Measurements from ENCODE around the gene ARHGAP10. TPM values are rescaled to one million over a fixed set of nuclear protein-coding genes. Genes with fewer than 3 reads are reported as not detected.

Gene ARHGAP10
- total and polyA plus RNA-seq, 10 of the 15 experiments (the other 5 are each of a cell fraction or from before 2014, with no cell fraction given) = 1.3 to 25.8 (median 17.2) TPM

DNA sequence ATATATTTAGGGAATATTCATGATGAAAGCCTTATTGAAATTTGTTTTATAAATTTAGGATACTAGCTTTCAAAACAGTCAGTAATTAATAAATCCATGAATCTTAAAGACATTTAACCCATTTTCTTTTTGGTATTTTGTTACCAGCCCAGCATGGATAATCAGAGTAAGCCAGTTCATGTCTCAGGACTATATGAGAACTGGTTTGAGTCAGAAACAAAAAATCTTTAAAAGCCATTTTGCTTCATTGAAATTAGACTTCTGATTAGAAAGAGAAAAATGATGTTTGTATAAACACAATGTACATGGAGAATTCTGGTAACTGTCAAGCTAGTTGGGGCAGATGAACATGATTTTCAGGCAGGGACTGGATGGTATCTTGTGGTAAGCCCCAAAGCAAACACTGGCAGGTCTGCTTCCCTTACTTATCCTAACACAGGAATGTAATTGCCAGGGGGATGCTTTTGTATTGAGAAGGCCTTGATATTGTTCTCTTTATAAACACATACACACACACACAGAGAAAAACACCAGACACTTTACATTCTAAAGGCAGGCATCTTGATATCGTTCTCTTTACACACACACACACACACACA, 9.4 kb downstream of the ARHGAP10 start:
- in situ Hi-C loops (cut with MboI) = no loop called here
- no peak for TF ChIP-seq ESRRA (IDR thresholded peaks at IDR 0.05; ENCODE audit: low read length)
- no peak for TF ChIP-seq FOXM1 (IDR thresholded peaks at IDR 0.05; ENCODE audit: low read depth, low read length)
- TF ChIP-seq TCF3 (IDR thresholded peaks at IDR 0.05; ENCODE audit: borderline replicate concordance, insufficient read depth, low read depth, low read length) = no peak
- TF ChIP-seq, protein P1, sequence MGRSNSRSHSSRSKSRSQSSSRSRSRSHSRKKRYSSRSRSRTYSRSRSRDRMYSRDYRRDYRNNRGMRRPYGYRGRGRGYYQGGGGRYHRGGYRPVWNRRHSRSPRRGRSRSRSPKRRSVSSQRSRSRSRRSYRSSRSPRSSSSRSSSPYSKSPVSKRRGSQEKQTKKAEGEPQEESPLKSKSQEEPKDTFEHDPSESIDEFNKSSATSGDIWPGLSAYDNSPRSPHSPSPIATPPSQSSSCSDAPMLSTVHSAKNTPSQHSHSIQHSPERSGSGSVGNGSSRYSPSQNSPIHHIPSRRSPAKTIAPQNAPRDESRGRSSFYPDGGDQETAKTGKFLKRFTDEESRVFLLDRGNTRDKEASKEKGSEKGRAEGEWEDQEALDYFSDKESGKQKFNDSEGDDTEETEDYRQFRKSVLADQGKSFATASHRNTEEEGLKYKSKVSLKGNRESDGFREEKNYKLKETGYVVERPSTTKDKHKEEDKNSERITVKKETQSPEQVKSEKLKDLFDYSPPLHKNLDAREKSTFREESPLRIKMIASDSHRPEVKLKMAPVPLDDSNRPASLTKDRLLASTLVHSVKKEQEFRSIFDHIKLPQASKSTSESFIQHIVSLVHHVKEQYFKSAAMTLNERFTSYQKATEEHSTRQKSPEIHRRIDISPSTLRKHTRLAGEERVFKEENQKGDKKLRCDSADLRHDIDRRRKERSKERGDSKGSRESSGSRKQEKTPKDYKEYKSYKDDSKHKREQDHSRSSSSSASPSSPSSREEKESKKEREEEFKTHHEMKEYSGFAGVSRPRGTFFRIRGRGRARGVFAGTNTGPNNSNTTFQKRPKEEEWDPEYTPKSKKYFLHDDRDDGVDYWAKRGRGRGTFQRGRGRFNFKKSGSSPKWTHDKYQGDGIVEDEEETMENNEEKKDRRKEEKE (IDR thresholded peaks at IDR 0.05) = no peak
- no peak for TF ChIP-seq RAD21 (IDR thresholded peaks at IDR 0.05; ENCODE audit: insufficient read depth, low read depth, low read length)
- no peak for TF ChIP-seq EZH2 (IDR thresholded peaks at IDR 0.05; ENCODE audit: borderline replicate concordance, control insufficient read depth, low read depth, low read length)
- TF ChIP-seq, protein P2, sequence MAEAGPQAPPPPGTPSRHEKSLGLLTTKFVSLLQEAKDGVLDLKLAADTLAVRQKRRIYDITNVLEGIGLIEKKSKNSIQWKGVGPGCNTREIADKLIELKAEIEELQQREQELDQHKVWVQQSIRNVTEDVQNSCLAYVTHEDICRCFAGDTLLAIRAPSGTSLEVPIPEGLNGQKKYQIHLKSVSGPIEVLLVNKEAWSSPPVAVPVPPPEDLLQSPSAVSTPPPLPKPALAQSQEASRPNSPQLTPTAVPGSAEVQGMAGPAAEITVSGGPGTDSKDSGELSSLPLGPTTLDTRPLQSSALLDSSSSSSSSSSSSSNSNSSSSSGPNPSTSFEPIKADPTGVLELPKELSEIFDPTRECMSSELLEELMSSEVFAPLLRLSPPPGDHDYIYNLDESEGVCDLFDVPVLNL (IDR thresholded peaks at IDR 0.05; ENCODE audit: low read depth, low read length) = no peak
- BruUV-seq (replicated peaks) = TSS peak; percentile 26
- Histone ChIP-seq H2AFZ (ENCODE audit: control insufficient read depth, low read depth, low read length) (no peak overlapping the region), H3K4me1 (ENCODE audit: control insufficient read depth, insufficient read depth, low read length) (peaks cover 7% of the 10 kb centered on the region), H3K4me2 (ENCODE audit: control insufficient read depth, insufficient read depth) (no peak overlapping the region; the same call in 1 of the 2 replicates), H3K36me3 (ENCODE audit: control insufficient read depth in 2 of 2, insufficient read depth in 2 of 2, low read length in 1 of 2) (peaks cover 0 to 3% of the 10 kb centered on the region in 2 experiments; a peak in 2 of 4 replicates), H3K27ac (ENCODE audit: control insufficient read depth, insufficient read depth) (no peak overlapping the region), H4K20me1 (ENCODE audit: control insufficient read depth, insufficient read depth) (no peaks in the 10 kb centered on the region), H3K4me3 (no peak overlapping the region), H3K9ac (ENCODE audit: control insufficient read depth, insufficient read depth, low read length) (no peak overlapping the region), H3K27me3 (replicated peaks in 1 of 2; ENCODE audit: control insufficient read depth in 2 of 2, insufficient read depth in 2 of 2, low read length in 1 of 2) (no peaks in the 10 kb centered on the region), H3K9me3 (replicated peaks; ENCODE audit: control insufficient read depth, insufficient read depth, low read length) (no peaks in the 10 kb centered on the region), H3K79me2 (ENCODE audit: control insufficient read depth, insufficient read depth, low read length) (peaks cover 77% of the 10 kb centered on the region)
- WGBS (ENCODE audit: insufficient coverage, insufficient replicate concordance, low lambda C conversion rate, missing lambda C conversion rate) = 100% methylated on average over 1 of the region's 1 CpG
- ChIA-PET SMC1A (ENCODE audit: uncharacterized antibody, unreplicated experiment) (interaction anchor here (0.7 to 3.8 kb wide), 4 partner anchors 9 to 118 kb away, joined by 3 to 12 read pairs (median 6); partner anchors contain the start of gene ARHGAP10), POLR2A (interaction anchor here (0.9 to 1.0 kb wide), 2 partner anchors 9 to 19 kb away, joined by 3 to 7 read pairs; partner anchors contain the start of gene ARHGAP10), CTCF (interaction anchor here (1.0 to 4.1 kb wide), 6 partner anchors 11 to 126 kb away, joined by 3 to 33 read pairs (median 4); partner anchors contain the start of gene TMEM184C), RAD21 (ENCODE audit: unreplicated experiment) (interaction anchor here (1.0 to 1.5 kb wide), 3 partner anchors 9 to 125 kb away, joined by 3 read pairs; partner anchors contain the start of gene ARHGAP10)
- ATAC-seq (peak; percentile 21), DNase-seq (ENCODE audit: low read depth, low spot score) (no peak), FAIRE-seq (no peak)
- intact Hi-C loops (cut with micrococcal nuclease; ENCODE audit: unreplicated experiment) = no loop called here

Measured in GM12878 (cell line).